NT2/D1 (cell line): Measurements from ENCODE around the gene MT1E.

Experiments
- DNase-seq: peaks from one replicate; pipeline ENCODE4 v3.0.0-alpha.2; 2011; ENCODE audit warnings: low read depth, low spot score
- H3K27me3 ChIP-seq: 2 replicates; pipeline ENCODE4 v1.6.0; 2011; ENCODE audit warnings: mild to moderate bottlenecking; ENCODE audit not compliant: insufficient read length, insufficient read depth
- H3K36me3 ChIP-seq: 2 replicates; pipeline ENCODE4 v1.6.1; 2011; ENCODE audit warnings: mild to moderate bottlenecking, low read length, mixed read lengths; ENCODE audit not compliant: insufficient read depth, insufficient read length
- H3K4me1 ChIP-seq: 2 replicates; pipeline ENCODE4 v1.5.1; 2011; ENCODE audit not compliant: insufficient read depth, insufficient read length
- H3K4me3 ChIP-seq: 2 replicates; pipeline ENCODE4 v1.5.1; 2011; ENCODE audit warnings: low read depth; ENCODE audit not compliant: insufficient read length
- H3K9ac ChIP-seq: 2 replicates; pipeline ENCODE4 v1.6.0; 2011; ENCODE audit warnings: low read depth; ENCODE audit not compliant: insufficient read length
- H3K9me3 ChIP-seq: 2 replicates; pipeline ENCODE4 v1.5.1; 2011; ENCODE audit warnings: mild to moderate bottlenecking, low read length; ENCODE audit not compliant: insufficient read depth
- SUZ12 ChIP-seq: IDR thresholded peaks from 2 replicates; pipeline ENCODE4 v1.6.1; 2011; ENCODE audit not compliant: insufficient read length, insufficient read depth; ENCODE audit errors: extremely low read depth
- YY1 ChIP-seq: IDR thresholded peaks from 2 replicates; pipeline ENCODE4 v1.6.1; 2011; ENCODE audit not compliant: insufficient read length, insufficient read depth
- ZNF274 ChIP-seq: IDR thresholded peaks from 2 replicates; pipeline ENCODE4 v1.6.1; 2011; ENCODE audit warnings: mild to moderate bottlenecking, low read depth, low read length

The MT1E gene

DNA sequence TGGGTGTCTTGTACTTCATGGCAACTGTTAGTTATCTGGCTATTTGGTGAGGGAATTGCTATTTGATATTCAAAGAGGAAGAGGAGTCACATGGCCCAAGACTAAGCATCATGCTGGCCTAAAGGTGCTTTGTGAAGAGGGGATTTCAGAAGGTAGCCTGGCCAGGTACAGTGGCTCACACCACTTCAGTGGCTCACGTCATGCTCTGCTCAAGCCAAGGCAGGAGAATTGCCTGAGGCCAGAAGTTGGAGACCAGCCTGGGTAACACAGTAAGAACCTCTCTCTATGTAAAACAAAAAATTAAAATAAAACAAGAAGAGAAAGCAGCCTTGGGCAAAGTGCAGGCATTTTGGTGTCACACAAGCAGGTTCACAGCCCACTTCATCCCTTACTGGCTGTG, 19.7 kb downstream of the MT1E start:
- Histone ChIP-seq H3K27me3 (peaks cover 5% of the 10 kb centered on the region), H3K9me3 (no peaks in the 10 kb centered on the region), H3K9ac (no peak overlapping the region), H3K4me1 (peaks cover 5% of the 10 kb centered on the region), H3K4me3 (no peak overlapping the region), H3K36me3 (no peaks in the 10 kb centered on the region)
- DNase-seq: no peak
- TF ChIP-seq SUZ12 (no peak), ZNF274 (no peak), YY1 (no peak)

DNA sequence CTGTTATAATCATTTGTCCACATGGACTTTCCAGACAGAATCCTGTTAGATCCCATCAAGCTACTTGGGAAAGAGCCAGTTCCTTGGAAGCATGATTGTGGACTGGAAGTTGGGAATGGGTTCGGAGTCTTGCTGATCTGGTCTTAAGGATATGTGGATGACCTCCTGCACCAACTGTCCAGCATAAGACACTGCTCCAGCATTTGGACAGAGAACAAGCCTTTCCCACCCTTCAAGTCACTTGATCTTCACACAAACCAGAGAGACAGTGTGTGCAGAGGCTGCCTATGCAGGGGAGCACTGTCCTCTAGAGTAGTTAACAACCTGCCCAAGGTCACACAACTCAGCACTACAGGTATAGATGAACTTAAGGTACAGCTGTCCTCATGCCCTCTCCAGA, 20.3 kb downstream of the MT1E start:
- H3K9me3 ChIP-seq: no peaks in the 10 kb centered on the region
- no peak for TF ChIP-seq ZNF274
- no peak for TF ChIP-seq SUZ12
- no peak for TF ChIP-seq YY1
- H3K36me3 ChIP-seq: no peaks in the 10 kb centered on the region
- DNase-seq: no peak
- H3K9ac ChIP-seq: no peak overlapping the region
- H3K4me3 ChIP-seq: no peak overlapping the region
- H3K27me3 ChIP-seq: peaks cover 3% of the 10 kb centered on the region
- peaks cover 5% of the 10 kb centered on the region for H3K4me1 ChIP-seq

DNA sequence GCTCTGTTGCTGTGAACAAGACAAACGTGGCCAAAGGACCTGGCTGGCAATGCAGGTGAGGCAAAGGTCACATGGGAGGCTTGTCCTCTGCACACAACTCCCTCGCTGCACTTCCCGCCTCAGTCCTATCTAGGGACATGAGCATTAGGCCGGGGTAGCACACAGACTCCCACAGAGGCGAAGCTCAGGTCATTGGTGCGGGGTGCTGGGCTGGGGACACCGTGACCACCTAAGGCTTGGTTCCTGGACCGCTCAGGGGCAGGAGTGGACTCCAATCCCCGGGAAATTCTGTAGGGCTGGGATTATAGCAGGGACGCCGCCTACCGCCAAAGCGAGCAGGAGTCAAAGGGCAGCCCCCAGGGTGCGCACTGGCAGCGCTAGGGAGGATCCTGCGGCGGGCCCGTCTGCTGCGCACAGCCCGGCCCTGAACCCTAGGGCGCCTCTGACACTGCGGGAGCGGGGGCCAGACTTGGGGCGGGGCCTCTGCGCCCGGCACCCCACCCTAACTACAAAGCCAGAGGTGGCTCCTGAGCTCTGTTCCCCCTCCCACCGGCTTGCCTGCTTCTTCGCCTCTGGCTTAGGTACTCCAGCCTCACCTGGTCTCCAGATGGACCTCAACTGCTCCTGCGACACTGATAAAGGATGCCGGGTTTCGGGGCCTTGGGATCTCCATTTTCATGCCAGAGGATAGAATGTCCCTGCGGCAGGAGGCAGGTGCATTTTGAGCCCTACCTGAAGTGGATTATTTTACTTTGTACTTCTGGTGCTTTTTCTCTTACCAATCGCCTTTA, 22.3 kb downstream of the MT1E start:
- H3K27me3 ChIP-seq: peaks cover 7% of the 10 kb centered on the region
- no peaks in the 10 kb centered on the region for H3K36me3 ChIP-seq
- no peak for DNase-seq
- no peaks in the 10 kb centered on the region for H3K9me3 ChIP-seq
- no peak overlapping the region for H3K9ac ChIP-seq
- H3K4me3 ChIP-seq: no peak overlapping the region
- no peak for TF ChIP-seq SUZ12
- peaks cover 9% of the 10 kb centered on the region for H3K4me1 ChIP-seq

DNA sequence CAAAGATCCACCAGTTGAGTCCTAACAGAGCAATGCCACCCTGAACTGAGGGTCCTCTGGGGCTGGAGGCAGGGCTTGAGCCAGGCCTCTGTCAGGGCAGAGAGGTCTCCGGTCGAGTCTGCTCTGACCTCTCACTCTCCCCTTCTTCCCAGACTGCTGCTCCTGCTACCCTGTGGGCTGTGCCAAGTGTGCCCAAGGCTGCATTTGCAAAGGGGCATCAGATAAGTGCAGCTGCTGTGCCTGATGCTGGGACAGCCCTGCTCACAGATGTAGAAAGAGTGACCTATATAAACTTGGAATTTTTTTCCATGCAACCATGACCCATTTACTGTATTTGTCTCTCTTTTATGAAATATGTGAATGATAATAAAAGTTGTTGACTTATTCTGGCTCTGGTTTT, 23.7 kb downstream of the MT1E start:
- H3K27me3 ChIP-seq: peaks cover 7% of the 10 kb centered on the region
- peaks cover 4% of the 10 kb centered on the region for H3K4me1 ChIP-seq
- no peak overlapping the region for H3K4me3 ChIP-seq
- no peaks in the 10 kb centered on the region for H3K36me3 ChIP-seq
- TF ChIP-seq ZNF274 (no peak), SUZ12 (no peak), YY1 (no peak)
- H3K9me3 ChIP-seq: no peaks in the 10 kb centered on the region
- DNase-seq: no peak
- no peak overlapping the region for H3K9ac ChIP-seq

DNA sequence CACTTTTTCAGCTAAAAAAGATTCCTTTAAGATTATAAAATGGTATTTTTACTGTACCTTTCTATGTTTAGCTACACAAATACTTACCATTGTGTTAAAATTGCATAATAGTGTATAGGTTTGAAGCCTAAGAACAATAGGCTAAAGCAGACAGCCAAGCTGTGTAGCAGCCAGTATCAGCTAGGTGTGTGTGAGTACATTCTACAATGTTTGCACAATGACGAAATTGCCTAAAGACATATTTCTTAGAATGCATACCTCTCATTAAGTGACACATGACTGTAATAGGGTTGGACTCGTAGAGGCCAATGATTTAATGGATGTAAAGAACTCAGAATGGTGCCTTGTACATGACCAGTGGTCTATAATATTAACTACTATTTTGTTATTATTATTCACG, 24.2 kb downstream of the MT1E start:
- peaks cover 4% of the 10 kb centered on the region for H3K27me3 ChIP-seq
- H3K4me3 ChIP-seq: no peak overlapping the region
- DNase-seq: no peak
- TF ChIP-seq ZNF274: no peak
- TF ChIP-seq YY1: no peak
- TF ChIP-seq SUZ12: no peak
- H3K36me3 ChIP-seq: no peaks in the 10 kb centered on the region
- H3K9me3 ChIP-seq: no peaks in the 10 kb centered on the region
- no peak overlapping the region for H3K9ac ChIP-seq
- H3K4me1 ChIP-seq: peaks cover 4% of the 10 kb centered on the region

DNA sequence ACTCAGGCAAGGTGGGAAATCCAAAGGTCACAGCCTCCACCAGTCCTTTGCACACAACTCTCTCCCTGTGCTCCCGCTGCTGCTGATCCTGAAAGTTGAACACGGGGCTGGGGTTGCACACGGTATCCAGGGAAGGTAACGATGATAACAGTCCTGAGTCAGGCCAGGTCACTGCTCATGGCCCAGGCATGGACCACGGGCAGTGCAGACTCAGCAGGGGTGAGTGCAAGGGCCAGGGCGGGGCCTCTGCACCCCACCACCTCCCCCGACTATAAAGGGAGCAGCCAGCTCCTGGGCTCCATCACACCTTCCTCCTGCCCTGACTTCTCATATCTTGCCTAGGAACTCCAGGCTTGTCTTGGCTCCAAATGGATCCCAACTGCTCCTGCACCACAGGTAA, 26.0 kb downstream of the MT1E start, which contains the start of gene MT1B:
TSS of gene MT1B (plus strand) at position 301 of the 400 bp plus-strand sequence. CDS start at position 369, 68 bp downstream.
- peaks cover 4% of the 10 kb centered on the region for H3K27me3 ChIP-seq

DNA sequence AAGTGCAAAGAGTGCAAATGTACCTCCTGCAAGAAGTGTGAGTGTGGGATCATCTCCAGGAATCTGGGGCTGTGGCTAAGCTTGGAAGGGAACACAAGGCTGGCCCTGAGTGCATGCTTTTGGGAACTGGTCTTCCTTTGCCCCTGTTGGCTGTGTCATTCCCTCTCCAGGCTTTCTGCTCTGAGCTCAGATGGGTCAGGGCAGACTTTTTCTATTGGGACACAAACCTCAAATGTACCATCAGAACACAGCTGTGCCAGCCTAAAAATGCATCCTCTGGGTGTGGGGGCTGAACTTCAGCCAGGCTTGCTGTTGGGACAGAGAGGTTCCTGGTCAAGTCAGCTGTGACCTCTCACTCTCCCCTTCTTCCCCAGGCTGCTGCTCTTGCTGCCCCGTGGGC, 27.0 kb downstream of the MT1E start:
- H3K9ac ChIP-seq: no peak overlapping the region
- peaks cover 4% of the 10 kb centered on the region for H3K27me3 ChIP-seq
- peaks cover 4% of the 10 kb centered on the region for H3K4me1 ChIP-seq
- TF ChIP-seq YY1: no peak
- no peaks in the 10 kb centered on the region for H3K9me3 ChIP-seq
- no peaks in the 10 kb centered on the region for H3K36me3 ChIP-seq
- no peak for DNase-seq
- no peak overlapping the region for H3K4me3 ChIP-seq

More for the DNA sequence above, 26.0 kb downstream of the MT1E start, which contains the start of gene MT1B:
- TF ChIP-seq SUZ12 (no peak), ZNF274 (no peak), YY1 (no peak)
- Histone ChIP-seq H3K4me3 (no peak within 1 kb of the TSS), H3K36me3 (no peaks in the 10 kb centered on the region), H3K9ac (no peak within 1 kb of the TSS), H3K4me1 (peaks cover 4% of the 10 kb centered on the region), H3K9me3 (no peaks in the 10 kb centered on the region)
- no peak for DNase-seq
